ENCODE measurements around the gene EIF4B.
A peak's percentile ranks its signal among the peaks of the same experiment; 100 is the strongest.

The EIF4B gene

GRCh38 chr12:53071591-53072551 lies 65.6 kb downstream of the EIF4B start:
- FAIRE-seq, result no peak

DNA sequence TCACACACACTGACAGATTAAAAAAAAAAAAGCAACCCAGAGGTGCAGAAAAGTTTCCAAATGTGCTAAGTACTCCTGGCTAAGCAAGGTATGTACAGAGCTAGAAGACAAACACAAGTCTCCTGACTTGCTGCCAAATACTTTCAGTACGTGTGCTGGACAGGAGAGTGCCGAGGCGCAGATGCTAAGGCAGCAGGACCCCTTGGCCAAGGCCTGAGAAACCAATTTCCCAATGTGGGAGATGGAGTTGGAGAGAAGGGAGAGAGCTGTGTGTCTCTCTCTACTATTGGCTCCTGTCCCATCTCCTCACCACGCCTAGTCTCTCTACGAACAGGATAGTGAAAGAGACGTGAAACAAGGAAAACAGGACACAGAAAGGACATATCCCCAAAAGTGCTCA lies 67.6 kb downstream of the EIF4B start:
- no peak for FAIRE-seq

DNA sequence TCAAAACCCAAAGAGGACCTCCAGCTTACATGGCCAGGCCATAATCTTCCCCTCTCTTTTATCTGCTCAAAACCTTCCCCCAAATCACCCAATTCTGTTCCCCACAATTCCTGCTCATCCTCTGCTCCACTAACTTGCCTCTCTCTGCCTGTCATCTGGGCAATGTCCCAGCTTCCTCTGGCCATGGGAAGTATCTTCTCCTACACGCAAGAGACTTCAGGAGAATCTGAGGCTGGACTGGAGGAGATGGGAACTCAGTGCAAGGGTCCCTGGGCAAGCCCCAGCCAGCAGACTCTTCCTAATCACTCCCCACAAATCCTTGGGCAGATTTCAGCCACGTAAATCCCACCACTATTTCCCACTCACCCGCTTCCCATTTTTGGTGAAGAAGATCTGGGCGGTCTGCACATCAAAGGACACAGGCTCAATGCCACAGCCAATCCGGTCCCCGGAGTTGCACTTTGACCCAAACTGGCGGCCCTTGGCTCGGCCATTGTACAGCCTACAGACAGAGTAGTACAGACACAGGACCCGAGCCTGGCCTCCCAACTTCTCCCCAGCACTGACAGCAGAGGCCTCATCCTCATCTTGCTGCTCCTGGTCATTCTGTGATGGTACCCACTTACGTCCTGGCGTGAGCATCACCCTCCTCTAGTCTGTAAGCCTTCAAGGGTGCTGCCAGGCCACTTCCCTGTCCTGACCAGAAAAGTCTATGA lies 68.2 kb downstream of the EIF4B start:
- no peak for FAIRE-seq

DNA sequence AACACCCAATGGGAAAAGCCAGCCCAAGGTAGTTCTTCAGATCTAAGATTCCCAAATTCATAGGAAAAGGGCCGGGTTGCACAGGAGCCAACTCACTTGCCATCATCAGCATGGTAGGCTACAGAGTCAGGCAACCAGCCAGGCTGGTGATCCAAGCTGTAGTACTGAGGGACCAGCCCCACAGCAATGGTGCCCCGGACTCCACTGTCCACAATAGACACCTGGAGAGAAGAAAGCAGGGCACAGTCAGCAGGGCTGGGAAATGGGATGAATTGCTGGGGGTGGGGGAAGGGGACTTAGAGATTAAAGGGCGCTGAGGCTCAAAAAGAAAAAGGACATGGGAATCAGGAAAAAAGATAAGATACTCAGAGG lies 68.7 kb downstream of the EIF4B start:
- FAIRE-seq, result no peak

- FAIRE-seq, result no peak
Measured at GRCh38 chr12:53076461-53076860, 70.2 kb downstream of the EIF4B start.

DNA sequence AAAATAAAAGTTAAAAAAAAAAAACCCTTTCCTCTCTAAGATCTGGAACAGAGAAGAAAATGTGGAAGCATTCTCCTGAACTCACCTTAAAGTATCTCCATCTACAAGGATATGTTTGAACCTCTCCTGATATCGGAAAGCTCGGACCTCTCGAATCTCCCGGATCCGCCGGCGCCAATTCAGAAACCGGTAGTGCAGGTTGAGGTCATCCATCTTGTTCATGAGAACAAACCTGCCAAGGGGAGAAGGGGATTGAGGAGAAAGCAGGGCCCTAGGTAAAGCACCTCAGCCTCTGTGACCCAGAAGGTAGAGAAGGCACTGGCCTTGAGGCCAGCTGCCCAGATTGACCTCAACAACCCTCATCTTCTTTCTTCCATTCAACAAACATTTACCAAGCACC lies 70.8 kb downstream of the EIF4B start:
- no peak for FAIRE-seq

DNA sequence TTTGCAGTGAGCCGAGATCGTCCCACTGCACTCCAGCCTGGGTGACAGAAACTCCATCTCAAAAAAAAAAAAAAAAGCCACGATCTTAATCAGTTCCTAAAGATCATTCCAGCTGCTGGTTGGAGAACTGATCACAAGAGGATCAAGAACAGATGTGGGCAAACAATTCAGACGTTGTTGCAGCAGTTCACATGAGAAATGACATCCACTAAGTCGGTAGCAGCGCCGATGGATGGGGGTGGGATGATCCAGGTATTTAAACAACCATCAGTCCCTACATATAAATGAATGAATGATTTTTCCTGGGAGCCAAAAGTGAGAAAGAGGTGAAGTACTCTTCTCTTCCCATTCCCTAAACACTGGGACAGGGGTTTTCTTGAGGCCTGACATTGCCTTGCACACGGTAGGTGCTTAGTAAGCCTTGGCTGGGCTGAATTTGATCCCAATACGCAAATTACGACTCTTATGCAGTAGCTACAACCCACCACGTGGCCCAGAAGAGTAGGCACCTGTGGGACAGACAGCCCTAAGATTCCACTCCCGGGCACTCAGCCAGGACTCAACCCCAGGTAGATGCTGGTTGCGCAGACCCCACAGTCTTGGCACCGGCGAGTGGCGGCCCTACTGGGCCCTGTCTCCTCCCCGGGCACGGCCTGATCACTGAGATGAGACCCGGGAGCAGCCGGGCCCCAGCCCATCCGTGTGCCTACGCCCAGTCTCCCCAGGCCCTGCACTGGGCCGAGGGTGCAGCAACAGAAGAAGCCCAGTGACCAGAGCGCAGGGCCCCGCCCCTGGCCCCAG lies 72.4 kb downstream of the EIF4B start:
- FAIRE-seq, result no peak

- peak; percentile 81 for FAIRE-seq
Measured at GRCh38 chr12:53079226-53080117, 73.2 kb downstream of the EIF4B start, which contains the start of gene SPRYD3. Gene SPRYD3, minus strand, starts transcription at chr12:53079390. Its CDS starts 57 bp downstream, at chr12:53079333.

DNA sequence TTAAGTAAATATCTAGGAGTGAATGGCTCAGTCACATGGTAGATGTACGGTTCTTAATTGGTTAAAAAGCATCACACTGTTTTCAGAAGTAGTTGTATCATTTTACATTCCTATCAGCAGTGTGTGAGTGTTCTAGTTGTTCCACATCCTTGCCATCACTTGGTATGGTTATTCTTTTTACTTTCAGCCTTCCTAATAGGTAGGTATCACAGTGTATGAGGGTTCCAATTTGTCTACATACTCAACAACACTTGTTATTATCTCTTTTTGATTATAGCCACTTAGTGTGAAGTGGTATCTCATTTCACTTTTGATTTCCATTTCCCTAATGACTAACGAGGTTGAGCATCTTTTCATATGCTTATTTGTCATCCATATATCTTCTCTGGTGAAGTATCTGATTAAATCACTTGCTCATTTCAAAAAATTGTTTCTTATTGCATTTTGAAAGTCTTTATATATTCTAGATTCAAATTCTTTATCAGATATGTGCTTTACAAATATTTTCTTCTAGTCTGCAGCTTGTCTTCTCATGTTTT lies 76.5 kb downstream of the EIF4B start:
- no peak for FAIRE-seq

DNA sequence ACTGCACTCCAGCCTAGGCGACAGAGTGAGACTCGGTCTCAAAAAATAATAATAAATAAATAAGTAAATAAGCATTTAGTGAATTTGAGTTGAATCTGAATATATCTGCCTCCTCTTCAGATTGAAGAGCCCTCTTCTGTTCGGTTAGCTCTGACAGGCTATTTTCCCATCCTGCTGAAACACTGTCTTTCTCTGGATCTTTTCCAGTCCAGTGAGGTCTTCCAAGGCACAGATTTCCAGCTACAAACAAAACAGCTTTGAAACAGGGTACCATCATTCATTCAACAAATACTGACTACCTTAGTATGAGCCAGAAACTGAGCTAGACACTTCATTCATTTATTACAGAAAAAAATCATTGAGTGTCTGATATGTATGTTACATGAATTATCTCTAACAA lies 80.1 kb downstream of the EIF4B start:
- no peak for FAIRE-seq

DNA sequence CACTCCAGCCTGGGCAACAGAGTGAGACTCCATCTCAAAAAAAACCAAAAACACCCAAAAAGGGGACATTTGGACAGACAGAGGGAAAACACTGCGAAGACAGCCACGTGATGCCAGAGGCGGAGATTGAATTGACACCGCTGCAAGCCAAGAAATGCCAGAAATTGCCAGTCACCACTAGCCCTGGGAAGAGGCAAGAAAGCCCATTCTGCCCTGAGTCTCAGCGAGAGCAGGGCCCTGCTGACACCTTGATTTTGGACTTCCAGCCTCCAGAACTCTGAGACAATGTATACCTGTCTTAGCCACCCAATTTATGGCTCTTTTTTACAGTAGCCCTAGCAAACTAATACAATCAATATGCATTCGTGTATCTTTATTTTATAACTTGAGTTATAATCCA lies 83.8 kb downstream of the EIF4B start:
- no peak for FAIRE-seq

- FAIRE-seq, result no peak
Measured at GRCh38 chr12:53090554-53090953, 84.3 kb downstream of the EIF4B start.

- no peak for FAIRE-seq
Measured at GRCh38 chr12:53091756-53092155, 85.5 kb downstream of the EIF4B start.
